ENCODE results near the gene ZMIZ1. TPM values are rescaled to one million over a fixed set of nuclear protein-coding genes. Genes with fewer than 3 reads are reported as not detected.

Gene ZMIZ1
- total RNA-seq, 1 experiment from 2014 or later: 47.2 TPM

- DNase-seq (ENCODE audit: low read depth): peak; percentile 99
Observed at GRCh38 chr10:79081353-79082034, 12.7 kb downstream of the ZMIZ1 start.

- DNase-seq (ENCODE audit: low read depth): no peak
Observed at GRCh38 chr10:79082035-79082373, 13.2 kb downstream of the ZMIZ1 start.

GRCh38 chr10:79082631-79083596 is 14.1 kb downstream of the ZMIZ1 start:
- peak; percentile 92 for DNase-seq (ENCODE audit: low read depth)

GRCh38 chr10:79084012-79084971 is 15.5 kb downstream of the ZMIZ1 start:
- DNase-seq (ENCODE audit: low read depth): peak; percentile 98

GRCh38 chr10:79084972-79085597 is 16.3 kb downstream of the ZMIZ1 start:
- DNase-seq (ENCODE audit: low read depth): no peak

GRCh38 chr10:79086822-79087221 is 18.1 kb downstream of the ZMIZ1 start:
- no peak for DNase-seq (ENCODE audit: low read depth)

GRCh38 chr10:79087721-79088120 is 19.0 kb downstream of the ZMIZ1 start:
- DNase-seq (ENCODE audit: low read depth): no peak

GRCh38 chr10:79088176-79088575 is 19.4 kb downstream of the ZMIZ1 start:
- DNase-seq (ENCODE audit: low read depth): no peak

GRCh38 chr10:79088613-79089355 is 20.0 kb downstream of the ZMIZ1 start:
- DNase-seq (ENCODE audit: low read depth): no peak

- no peak for DNase-seq (ENCODE audit: low read depth)
Observed at GRCh38 chr10:79089632-79090031, 20.9 kb downstream of the ZMIZ1 start.

- DNase-seq (ENCODE audit: low read depth): peak; percentile 82
Observed at GRCh38 chr10:79090134-79090803, 21.5 kb downstream of the ZMIZ1 start.

GRCh38 chr10:79092292-79092896 is 23.6 kb downstream of the ZMIZ1 start:
- DNase-seq (ENCODE audit: low read depth): no peak

GRCh38 chr10:79093658-79094411 is 25.1 kb downstream of the ZMIZ1 start:
- peak; percentile 86 for DNase-seq (ENCODE audit: low read depth)

- DNase-seq (ENCODE audit: low read depth): no peak
Observed at GRCh38 chr10:79094412-79095175, 25.8 kb downstream of the ZMIZ1 start.

GRCh38 chr10:79095316-79095715 is 26.6 kb downstream of the ZMIZ1 start:
- no peak for DNase-seq (ENCODE audit: low read depth)

GRCh38 chr10:79096514-79096913 is 27.7 kb downstream of the ZMIZ1 start:
- DNase-seq (ENCODE audit: low read depth): no peak

GRCh38 chr10:79097021-79097872 is 28.5 kb downstream of the ZMIZ1 start:
- peak; percentile 45 for DNase-seq (ENCODE audit: low read depth)
